Measurements from ENCODE around the gene RAB22A. TPM values are rescaled to one million over a fixed set of nuclear protein-coding genes. Genes with fewer than 3 reads are reported as not detected.
A peak's percentile ranks its signal among the peaks of the same experiment; 100 is the strongest.

RAB22A gene, protein sequence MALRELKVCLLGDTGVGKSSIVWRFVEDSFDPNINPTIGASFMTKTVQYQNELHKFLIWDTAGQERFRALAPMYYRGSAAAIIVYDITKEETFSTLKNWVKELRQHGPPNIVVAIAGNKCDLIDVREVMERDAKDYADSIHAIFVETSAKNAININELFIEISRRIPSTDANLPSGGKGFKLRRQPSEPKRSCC
- total RNA-seq (2021; fragmentation: NEBNext Ultra II Directional; extraction: Animal tissue kit (Norgen Biotek cat#: 25700)) = 10 to 100 TPM; 20.4 to 26.0 (median 22.7) TPM
- long read RNA-seq, full-length matches to known transcripts = 1 of 16 reads
- long read RNA-seq, partial matches to known transcripts = 4 of 16 reads
- long read RNA-seq, other reads (novel, unspliced or antisense) = 11 of 16 reads

DNA sequence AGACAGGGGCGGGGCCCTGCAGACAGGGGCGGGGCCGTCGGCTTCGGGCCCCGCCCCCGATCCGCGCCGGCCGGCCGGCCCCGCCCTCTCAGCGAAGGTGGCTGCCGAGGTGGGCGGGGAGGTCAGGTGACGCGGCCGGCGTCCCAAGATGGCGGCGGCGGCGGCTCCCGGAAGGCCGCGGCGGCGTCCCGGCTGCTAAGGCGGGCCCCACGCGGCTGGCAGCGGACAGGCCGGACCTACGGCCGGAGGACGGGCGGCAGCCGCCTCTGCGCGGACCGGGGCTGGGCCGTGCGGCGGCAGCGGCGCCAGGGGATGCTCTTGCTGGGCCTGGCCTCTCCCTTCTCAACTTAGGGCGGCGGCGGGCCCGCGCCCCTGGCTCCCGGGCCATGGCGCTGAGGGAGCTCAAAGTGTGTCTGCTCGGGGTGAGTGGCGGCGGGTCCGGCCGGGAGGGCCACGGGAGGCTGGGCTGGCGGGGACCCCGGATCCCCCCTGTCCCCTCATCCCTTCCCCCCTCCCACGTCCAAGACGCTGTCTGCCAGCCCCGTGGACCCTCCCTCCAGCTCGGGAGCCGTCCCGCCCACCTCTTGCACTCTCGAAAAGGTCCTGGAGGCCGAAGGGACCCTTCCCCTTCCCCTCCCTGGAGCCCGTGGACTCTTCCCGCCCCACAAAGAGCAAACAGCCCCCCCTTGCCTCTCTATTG is at the start of gene RAB22A:
TSS of gene RAB22A (plus strand) at position 125 of the 700 bp plus-strand sequence. CDS start at position 387, 262 bp downstream.
- H3K4me1 Mint-ChIP-seq (ENCODE audit: low read depth) = peaks cover 22% of the 10 kb centered on the region
- peak within 1 kb of the TSS; percentile 92 for H3K4me3 Mint-ChIP-seq
- TF ChIP-seq, protein P1, sequence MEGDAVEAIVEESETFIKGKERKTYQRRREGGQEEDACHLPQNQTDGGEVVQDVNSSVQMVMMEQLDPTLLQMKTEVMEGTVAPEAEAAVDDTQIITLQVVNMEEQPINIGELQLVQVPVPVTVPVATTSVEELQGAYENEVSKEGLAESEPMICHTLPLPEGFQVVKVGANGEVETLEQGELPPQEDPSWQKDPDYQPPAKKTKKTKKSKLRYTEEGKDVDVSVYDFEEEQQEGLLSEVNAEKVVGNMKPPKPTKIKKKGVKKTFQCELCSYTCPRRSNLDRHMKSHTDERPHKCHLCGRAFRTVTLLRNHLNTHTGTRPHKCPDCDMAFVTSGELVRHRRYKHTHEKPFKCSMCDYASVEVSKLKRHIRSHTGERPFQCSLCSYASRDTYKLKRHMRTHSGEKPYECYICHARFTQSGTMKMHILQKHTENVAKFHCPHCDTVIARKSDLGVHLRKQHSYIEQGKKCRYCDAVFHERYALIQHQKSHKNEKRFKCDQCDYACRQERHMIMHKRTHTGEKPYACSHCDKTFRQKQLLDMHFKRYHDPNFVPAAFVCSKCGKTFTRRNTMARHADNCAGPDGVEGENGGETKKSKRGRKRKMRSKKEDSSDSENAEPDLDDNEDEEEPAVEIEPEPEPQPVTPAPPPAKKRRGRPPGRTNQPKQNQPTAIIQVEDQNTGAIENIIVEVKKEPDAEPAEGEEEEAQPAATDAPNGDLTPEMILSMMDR (IDR thresholded peaks at IDR 0.05) = no peak
- DNase-seq = peak; percentile 57
- no peaks in the 10 kb centered on the region for H3K9me3 Mint-ChIP-seq
- peak within 1 kb of the TSS; percentile 83 for H3K27ac Mint-ChIP-seq
- H3K36me3 Mint-ChIP-seq (ENCODE audit: low read depth) = peaks cover 34% of the 10 kb centered on the region
- H3K27me3 Mint-ChIP-seq (ENCODE audit: insufficient read depth) = no peaks in the 10 kb centered on the region

DNA sequence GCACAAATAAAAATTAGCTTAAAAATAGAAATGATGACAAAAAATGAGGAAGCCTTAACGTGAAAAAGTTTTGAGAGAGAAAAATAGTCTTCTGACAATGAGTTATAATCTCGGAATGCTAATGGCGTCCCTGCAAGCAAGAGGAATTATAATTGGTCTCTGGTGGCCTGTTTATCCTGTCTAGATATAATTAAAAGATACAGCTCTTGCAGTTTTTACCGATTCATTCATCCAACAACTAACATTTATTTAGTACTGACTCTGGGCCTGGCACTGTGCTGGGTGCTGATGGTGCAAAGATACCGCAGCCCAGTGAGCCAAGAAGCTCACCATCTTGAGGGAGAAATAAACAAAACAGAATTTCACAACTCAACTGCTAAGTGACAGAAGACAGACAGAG is 49.5 kb upstream of the RAB22A start:
- Mint-ChIP-seq H3K27me3 (ENCODE audit: insufficient read depth) (no peaks in the 10 kb centered on the region), H3K4me3 (no peak overlapping the region), H3K4me1 (ENCODE audit: low read depth) (peaks cover 15% of the 10 kb centered on the region), H3K36me3 (ENCODE audit: low read depth) (peaks cover 4% of the 10 kb centered on the region; the same call in 1 of the 2 replicates), H3K9me3 (no peaks in the 10 kb centered on the region), H3K27ac (no peak overlapping the region)
- TF ChIP-seq, protein P1 (IDR thresholded peaks at IDR 0.05) = no peak
- DNase-seq = no peak

DNA sequence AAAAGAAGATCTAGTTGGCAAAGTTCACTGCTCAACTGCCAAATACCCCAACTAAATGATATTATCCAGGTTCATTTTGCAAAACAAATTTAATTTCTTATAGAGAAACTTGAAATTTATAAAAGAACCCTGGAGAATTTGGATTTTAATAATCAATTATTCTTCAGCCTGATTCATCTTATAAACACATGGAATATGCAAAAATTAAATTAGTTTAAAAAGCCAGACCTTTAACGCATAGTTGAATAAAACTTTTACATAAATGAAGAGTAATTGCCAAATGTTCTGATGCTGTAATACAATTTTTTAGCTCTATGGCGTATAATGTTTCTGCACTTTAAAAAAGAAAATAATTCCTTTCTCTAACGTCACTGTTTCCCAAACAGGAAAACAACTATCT is 47.9 kb upstream of the RAB22A start:
- H3K27me3 Mint-ChIP-seq (ENCODE audit: insufficient read depth) = no peaks in the 10 kb centered on the region
- H3K27ac Mint-ChIP-seq = no peak overlapping the region
- DNase-seq = no peak
- H3K9me3 Mint-ChIP-seq = no peaks in the 10 kb centered on the region
- peaks cover 15% of the 10 kb centered on the region for H3K4me1 Mint-ChIP-seq (ENCODE audit: low read depth)
- TF ChIP-seq, protein P1 (IDR thresholded peaks at IDR 0.05) = no peak
- H3K36me3 Mint-ChIP-seq (ENCODE audit: low read depth) = peaks cover 4% of the 10 kb centered on the region; the same call in 1 of the 2 replicates
- H3K4me3 Mint-ChIP-seq = no peak overlapping the region

DNA sequence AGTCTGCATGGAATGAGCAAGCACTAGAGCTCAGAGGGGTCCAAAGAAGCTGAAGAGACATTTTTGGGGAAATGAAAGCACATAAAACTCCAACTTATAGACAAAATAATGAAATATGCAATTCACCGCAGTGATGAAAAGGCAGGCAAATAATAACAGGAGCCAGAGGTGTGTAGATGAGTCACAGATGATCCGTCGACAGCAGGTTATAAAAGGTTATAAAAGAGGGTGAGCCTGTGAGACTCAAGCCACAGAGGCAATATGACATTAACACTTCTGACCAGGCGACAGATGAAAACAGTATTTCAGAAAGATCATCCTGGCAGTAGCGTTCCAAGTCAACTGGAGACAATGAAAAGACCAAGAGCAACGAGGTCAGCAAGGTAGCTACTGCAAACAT is 45.2 kb upstream of the RAB22A start:
- Mint-ChIP-seq H3K27ac (no peak overlapping the region), H3K27me3 (ENCODE audit: insufficient read depth) (no peaks in the 10 kb centered on the region), H3K4me1 (ENCODE audit: low read depth) (peaks cover 22% of the 10 kb centered on the region)

DNA sequence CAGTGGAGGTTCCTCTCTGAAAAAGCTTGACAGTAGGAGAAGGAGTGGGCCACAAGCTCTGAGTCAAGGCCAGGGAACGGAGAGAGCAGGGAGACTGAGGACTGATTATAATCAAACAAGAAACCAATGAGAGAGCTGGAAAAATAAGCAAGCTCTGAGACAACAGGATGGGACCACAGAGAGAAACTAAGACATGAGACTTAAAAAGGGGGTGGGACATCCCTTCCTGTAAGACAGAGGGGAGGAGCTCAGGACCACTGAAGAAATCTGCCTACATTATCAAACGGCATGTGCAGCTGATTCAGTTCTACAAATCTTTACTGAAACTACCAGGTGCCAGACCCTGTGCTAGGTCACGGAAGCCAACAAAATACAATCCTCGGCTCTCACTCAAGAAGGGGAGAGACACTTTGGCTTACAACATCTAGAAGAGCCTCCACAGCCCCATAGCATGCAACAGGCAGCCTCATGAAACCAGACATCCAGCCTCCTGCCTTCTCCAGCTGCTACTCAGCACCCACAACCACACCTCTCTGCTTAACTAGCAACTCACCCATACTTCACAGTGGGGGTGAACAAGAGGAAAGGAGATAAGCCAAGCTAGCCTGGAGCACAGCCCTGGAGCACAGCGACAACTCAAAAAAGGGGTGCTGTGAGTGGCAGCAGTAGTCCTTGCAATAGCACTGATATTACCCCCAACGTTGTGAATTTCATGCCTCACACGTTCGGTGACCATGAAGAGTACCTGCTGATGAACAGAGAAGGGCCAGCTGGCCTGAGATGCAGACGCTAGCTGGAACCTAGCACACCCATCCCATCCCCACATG is 41.9 kb upstream of the RAB22A start:
- H3K4me1 Mint-ChIP-seq (ENCODE audit: low read depth) = peaks cover 10% of the 10 kb centered on the region
- TF ChIP-seq, protein P1 (IDR thresholded peaks at IDR 0.05) = no peak
- no peak overlapping the region for H3K27ac Mint-ChIP-seq
- no peaks in the 10 kb centered on the region for H3K9me3 Mint-ChIP-seq
- peaks cover 2% of the 10 kb centered on the region; the same call in 1 of the 2 replicates for H3K27me3 Mint-ChIP-seq (ENCODE audit: insufficient read depth)
- peaks cover 10% of the 10 kb centered on the region; the same call in 1 of the 2 replicates for H3K36me3 Mint-ChIP-seq (ENCODE audit: low read depth)
- no peak for DNase-seq
- no peak overlapping the region for H3K4me3 Mint-ChIP-seq

More for the DNA sequence above, 45.2 kb upstream of the RAB22A start:
- TF ChIP-seq, protein P1 (IDR thresholded peaks at IDR 0.05) = no peak
- peaks cover 8% of the 10 kb centered on the region; the same call in 1 of the 2 replicates for H3K36me3 Mint-ChIP-seq (ENCODE audit: low read depth)
- H3K4me3 Mint-ChIP-seq = no peak overlapping the region
- no peak for DNase-seq
- no peaks in the 10 kb centered on the region for H3K9me3 Mint-ChIP-seq
